Stimulated activated CD4-positive, alpha-beta T cell treated with anti-CD3 and anti-CD28 coated beads, TNF-alpha, amount 100 ng/mL, for 1 hour (primary cell): ENCODE measurements around the gene SST.
"Not testable (repeated sequence)": the region's sequence is repeated elsewhere in the genome, so short reads cannot be mapped to it uniquely, and the experiment has no call there.

Source experiments
- DNase-seq, 3 donors: peaks; one replicate each; pipeline ENCODE4 v3.0.0-alpha.2; 2020; ENCODE audit warnings: low read depth in 3 of 3, low spot score in 1 of 3

SST gene

GRCh38 chr3:187684880-187685279 is 14.7 kb upstream of the SST start:
- no peak for DNase-seq

GRCh38 chr3:187684444-187684843 is 14.2 kb upstream of the SST start:
- no peak for DNase-seq

DNA sequence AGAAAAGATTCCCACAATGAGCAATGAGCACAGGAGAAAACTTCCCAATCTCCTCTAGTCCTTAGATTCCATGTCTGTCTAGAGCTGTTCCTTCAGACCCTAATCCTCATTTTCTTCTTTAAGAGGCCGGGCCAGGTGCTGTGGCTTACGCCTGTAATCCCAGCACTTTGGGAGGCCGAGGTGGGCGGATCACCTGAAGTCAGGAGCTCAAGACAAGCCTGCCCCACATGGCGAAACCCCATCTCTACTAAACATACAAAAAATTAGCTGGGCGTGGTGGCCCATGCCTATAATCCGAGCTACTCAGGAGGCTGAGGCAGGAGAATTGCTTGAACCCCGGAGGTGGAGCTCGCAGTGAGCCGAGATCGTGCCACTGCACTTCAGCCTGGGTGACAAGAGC is 11.6 kb upstream of the SST start:
- DNase-seq, result not testable (repeated sequence)

GRCh38 chr3:187679638-187680396 is 9.6 kb upstream of the SST start:
- peak in 2 of 3 donors; percentile 19 to 55 for DNase-seq

GRCh38 chr3:187678726-187679268 is 8.6 kb upstream of the SST start:
- no peak for DNase-seq

DNA sequence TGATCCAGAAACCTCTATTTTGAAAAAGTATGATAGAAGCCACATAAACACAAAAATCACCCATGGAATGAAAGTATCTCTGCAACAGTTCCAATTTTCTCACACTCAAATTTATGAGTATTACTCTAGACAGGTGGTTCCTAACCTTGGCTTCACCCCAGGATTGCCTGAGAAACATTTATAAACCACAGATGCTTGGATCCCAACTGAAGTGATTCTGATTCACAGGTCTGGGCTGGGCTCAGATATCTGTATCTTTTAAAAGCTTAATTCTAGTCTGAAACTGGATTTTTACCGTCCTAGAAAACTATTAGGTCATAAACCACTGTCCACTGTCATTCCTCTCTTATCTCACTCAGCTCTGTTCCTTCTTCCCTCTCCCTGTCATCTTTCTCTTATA is 7.4 kb upstream of the SST start:
- DNase-seq, result no peak

DNA sequence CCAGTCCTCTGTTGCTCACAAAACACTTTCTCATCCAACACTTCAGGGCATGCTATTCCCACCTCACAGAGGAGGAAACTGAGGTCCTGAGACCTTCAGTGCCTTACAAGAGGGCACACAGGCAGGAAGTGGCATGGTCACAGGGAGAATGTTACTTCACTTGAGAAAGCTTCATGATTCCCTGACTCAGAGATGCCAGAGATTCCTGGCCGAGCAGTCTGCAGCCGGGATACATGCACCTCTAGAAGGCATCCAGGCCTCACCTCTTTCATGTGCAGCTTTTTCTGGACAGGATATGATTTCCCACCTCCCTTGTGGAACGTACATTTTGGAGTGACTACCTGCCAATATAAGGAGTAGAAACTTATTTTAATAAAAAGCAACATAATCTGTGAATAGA is 2.8 kb upstream of the SST start:
- no peak for DNase-seq

- no peak for DNase-seq
Observed at GRCh38 chr3:187667526-187667925, 2.7 kb downstream of the SST start.

DNA sequence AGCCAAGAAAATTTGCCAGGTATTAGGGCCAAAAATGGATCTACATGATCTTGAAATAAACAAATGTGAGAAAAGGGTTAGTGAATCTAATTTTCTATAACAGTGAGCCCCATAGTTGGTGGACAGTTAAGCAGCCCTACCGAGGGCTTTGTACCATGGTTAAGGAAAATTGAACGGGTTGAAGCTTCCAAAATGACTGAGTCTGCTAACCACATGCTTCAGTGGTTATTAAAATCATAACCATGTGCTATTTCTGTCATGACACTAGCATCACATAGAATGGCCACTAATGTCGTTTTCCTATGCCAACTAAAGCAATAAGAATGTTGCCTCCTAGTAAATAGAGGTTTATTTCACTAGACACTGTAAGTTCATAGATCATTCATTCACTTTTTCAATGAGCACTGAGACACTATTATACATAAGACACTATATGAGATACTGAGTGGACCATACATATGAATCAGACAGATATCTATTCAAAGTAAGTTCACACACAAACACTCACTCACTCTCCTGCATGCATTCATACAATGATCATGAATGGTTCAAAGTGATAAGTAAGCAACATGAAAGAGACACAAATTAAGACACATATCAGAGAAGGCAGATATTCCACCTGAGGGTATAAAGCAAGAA is 4.3 kb downstream of the SST start:
- no peak for DNase-seq

- no peak for DNase-seq
Observed at GRCh38 chr3:187665010-187665409, 5.2 kb downstream of the SST start.

- DNase-seq, result no peak
Observed at GRCh38 chr3:187662848-187663409, 7.3 kb downstream of the SST start.

- DNase-seq, result no peak
Observed at GRCh38 chr3:187661267-187661666, 8.9 kb downstream of the SST start.

GRCh38 chr3:187651282-187651681 is 18.9 kb downstream of the SST start:
- no peak for DNase-seq

GRCh38 chr3:187648177-187648576 is 22.0 kb downstream of the SST start:
- no peak for DNase-seq

GRCh38 chr3:187646906-187647660 is 23.1 kb downstream of the SST start:
- DNase-seq, result no peak

GRCh38 chr3:187645379-187645778 is 24.8 kb downstream of the SST start:
- DNase-seq, result not testable (repeated sequence)

GRCh38 chr3:187642861-187643260 is 27.3 kb downstream of the SST start:
- DNase-seq, result no peak

DNA sequence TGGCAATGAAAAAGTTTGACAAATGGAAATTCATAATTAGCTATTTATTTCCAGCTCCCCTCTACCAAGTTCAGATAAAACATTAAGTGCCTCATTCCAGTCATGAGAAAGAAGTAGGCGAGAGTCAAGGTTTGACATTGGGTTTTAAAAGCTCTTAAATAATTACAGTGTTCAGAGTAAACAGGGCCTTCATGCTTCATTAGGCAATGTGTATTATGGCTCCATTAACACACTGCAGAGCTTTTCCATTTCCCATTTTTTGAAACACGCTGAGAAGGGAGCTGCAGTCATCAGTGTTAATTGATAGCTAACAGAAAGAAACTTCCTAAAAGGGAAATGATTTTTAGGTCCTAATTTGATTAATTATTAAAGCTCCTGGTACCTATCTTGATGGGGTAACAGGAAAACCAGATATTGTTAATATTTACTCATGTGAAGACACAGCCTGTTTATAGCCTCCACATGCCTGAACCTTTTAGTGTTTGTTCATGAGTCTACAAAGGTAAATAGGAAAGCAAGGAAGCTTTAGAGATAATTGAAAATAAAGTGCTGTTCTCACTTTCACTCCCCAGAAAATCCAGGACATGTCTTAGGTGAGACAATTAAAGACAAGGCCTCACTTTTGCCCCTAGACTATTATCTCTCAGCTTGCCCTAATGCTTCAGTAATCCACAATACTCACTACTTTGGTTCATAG is 28.7 kb downstream of the SST start:
- no peak for DNase-seq

DNA sequence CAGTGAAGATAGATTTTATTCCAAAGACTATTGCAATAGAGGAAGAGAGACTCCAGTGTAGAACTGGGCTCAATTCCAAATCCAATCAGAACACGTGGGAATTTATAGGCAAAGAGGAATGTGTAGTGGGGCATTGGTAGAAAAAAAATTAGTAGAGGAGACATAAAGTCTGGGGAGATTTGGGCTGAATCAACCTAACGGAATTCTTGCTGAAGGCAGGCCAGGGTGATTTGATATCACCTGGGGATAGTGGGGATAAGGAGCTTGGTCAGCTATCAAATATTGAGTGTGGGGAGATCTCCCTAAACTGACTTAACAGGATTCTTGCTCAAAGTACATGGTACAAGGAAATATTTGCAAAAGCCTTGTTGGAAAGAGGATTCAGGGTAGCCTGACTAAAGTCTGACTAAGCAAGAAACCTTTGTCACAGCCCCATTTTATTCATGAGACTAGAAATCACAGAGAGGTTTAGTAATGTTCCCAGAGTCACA is 29.6 kb downstream of the SST start:
- DNase-seq, result no peak

- DNase-seq, result no peak
Observed at GRCh38 chr3:187639927-187640568, 30.1 kb downstream of the SST start.
